Activated CD4-positive, alpha-beta memory T cell treated with anti-CD3 and anti-CD28 coated beads, Interleukin-2, amount 10 ng/mL, durations not matched to agents 7 days and 5 days (primary cell): Measurements from ENCODE around the gene MRPL51. TPM values are rescaled to one million over a fixed set of nuclear protein-coding genes. Genes with fewer than 3 reads are reported as not detected.

Experiments
- CTCF ChIA-PET: fragments of 350-600 bp; sonication (Branson Sonifier 250); formaldehyde crosslinking; loops from one replicate; lab custom pipeline; 2021; ENCODE audit warnings: antibody characterized with exemption, inconsistent platforms; lab: Charles Lee
- POLR2A ChIA-PET: fragments of 350-600 bp; sonication (Branson Sonifier 250); formaldehyde crosslinking; loops from one replicate; lab custom pipeline; 2021; ENCODE audit warnings: antibody characterized with exemption; lab: Charles Lee
- DNase-seq: peaks from one replicate; pipeline ENCODE4 v3.0.0-alpha.2; 2020
- H3K27ac Mint-ChIP-seq: one replicate; pipeline ENCODE4 v1.8.0; 2021; ENCODE audit warnings: mild to moderate bottlenecking, mixed read lengths
- H3K27me3 Mint-ChIP-seq: one replicate; pipeline ENCODE4 v1.8.0; 2021; ENCODE audit warnings: mixed read lengths
- H3K36me3 Mint-ChIP-seq: one replicate; pipeline ENCODE4 v1.8.0; 2021; ENCODE audit warnings: low read depth, mixed read lengths
- H3K4me1 Mint-ChIP-seq: one replicate; pipeline ENCODE4 v1.8.0; 2021; ENCODE audit warnings: mixed read lengths
- H3K4me3 Mint-ChIP-seq: one replicate; pipeline ENCODE4 v1.8.0; 2021; ENCODE audit warnings: mild to moderate bottlenecking, mixed read lengths
- H3K9me3 Mint-ChIP-seq: one replicate; pipeline ENCODE4 v1.8.0; 2021; ENCODE audit warnings: mixed read lengths
- total RNA-seq, 2 experiments: library from RNA; stranded (reverse); gene quantifications; one replicate each; pipeline ENCODE4 v1.2.3, GENCODE V29; 2021

The MRPL51 gene
- total RNA-seq, 2 experiments from 2014 or later = 204 to 208 TPM

DNA sequence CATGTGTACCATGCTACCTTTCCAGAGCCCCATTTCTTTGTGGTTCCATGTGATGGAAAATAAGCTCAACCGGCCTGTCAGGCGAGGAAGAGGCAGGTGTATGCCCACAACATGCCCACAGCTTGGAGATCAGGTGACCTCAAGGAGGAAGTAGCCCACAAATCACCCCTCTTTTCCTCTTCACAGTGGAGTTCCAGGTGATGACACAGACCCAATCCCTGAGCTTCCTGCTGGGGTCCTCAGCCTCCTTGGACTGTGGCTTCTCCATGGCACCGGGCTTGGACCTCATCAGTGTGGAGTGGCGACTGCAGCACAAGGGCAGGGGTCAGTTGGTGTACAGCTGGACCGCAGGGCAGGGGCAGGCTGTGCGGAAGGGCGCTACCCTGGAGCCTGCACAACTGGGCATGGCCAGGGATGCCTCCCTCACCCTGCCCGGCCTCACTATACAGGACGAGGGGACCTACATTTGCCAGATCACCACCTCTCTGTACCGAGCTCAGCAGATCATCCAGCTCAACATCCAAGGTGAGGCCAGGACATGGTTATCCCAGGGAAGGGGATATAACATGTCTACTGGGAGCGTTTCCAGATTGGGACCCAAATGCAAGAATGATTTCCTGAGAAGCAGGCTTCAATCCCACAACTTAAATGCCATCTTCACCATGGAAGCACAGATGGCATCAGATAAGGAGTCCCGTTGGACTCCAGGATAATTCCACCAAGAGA, 35.7 kb downstream of the MRPL51 start:
- POLR2A ChIA-PET = interaction anchor here (0.6 to 21.3 kb wide), 9 partner anchors 8 to 134 kb away, joined by 3 to 298 read pairs (median 4); partner anchors contain the start of genes GAPDH and VAMP1
- Mint-ChIP-seq H3K36me3 (peaks cover 86% of the 10 kb centered on the region), H3K4me3 (no peak overlapping the region)

DNA sequence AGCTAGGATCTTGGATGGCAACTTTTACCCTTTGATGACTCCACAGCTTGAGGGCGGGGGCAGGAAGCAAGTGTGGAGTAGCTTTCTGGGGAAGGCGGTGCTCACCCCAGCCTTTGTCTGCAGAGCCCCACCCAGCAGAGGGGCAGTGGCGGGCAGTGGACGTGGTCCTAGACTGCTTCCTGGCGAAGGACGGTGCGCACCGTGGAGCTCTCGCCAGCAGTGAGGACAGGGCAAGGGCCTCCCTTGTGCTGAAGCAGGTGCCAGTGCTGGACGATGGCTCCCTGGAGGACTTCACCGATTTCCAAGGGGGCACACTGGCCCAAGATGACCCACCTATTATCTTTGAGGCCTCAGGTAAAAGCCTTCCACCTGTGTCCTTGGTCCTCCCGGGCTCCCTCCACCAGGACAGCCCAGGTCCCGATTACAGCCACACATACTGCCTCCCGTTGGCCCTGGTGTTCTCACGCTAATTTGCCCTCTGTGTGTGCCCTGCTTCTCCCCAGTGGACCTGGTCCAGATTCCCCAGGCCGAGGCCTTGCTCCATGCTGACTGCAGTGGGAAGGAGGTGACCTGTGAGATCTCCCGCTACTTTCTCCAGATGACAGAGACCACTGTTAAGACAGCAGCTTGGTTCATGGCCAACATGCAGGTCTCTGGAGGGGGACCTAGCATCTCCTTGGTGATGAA, 40.0 kb downstream of the MRPL51 start:
- H3K27ac Mint-ChIP-seq = peak overlapping the region; percentile 97
- H3K4me1 Mint-ChIP-seq = peaks cover 64% of the 10 kb centered on the region
- ChIA-PET POLR2A (interaction anchor here (1.0 to 21.3 kb wide), 13 partner anchors 9 to 130 kb away, joined by 3 to 298 read pairs (median 20); partner anchors contain the start of genes MRPL51 and VAMP1), CTCF (interaction anchor here (1.2 to 4.2 kb wide), 4 partner anchors 8 to 117 kb away, joined by 3 to 36 read pairs (median 21); no protein-coding TSS in a partner anchor)
- H3K4me3 Mint-ChIP-seq = peak overlapping the region; percentile 99
- H3K27me3 Mint-ChIP-seq = no peaks in the 10 kb centered on the region
- DNase-seq = peak; percentile 56
- no peaks in the 10 kb centered on the region for H3K9me3 Mint-ChIP-seq
- peaks cover 75% of the 10 kb centered on the region for H3K36me3 Mint-ChIP-seq

More for the DNA sequence above, 35.7 kb downstream of the MRPL51 start:
- H3K4me1 Mint-ChIP-seq = peaks cover 77% of the 10 kb centered on the region
- H3K9me3 Mint-ChIP-seq = no peaks in the 10 kb centered on the region
- H3K27ac Mint-ChIP-seq = no peak overlapping the region
- no peaks in the 10 kb centered on the region for H3K27me3 Mint-ChIP-seq
- CTCF ChIA-PET = interaction anchor here (1.1 kb wide), 1 partner anchor 34 kb away, joined by 3 read pairs; no protein-coding TSS in a partner anchor
- DNase-seq = no peak

DNA sequence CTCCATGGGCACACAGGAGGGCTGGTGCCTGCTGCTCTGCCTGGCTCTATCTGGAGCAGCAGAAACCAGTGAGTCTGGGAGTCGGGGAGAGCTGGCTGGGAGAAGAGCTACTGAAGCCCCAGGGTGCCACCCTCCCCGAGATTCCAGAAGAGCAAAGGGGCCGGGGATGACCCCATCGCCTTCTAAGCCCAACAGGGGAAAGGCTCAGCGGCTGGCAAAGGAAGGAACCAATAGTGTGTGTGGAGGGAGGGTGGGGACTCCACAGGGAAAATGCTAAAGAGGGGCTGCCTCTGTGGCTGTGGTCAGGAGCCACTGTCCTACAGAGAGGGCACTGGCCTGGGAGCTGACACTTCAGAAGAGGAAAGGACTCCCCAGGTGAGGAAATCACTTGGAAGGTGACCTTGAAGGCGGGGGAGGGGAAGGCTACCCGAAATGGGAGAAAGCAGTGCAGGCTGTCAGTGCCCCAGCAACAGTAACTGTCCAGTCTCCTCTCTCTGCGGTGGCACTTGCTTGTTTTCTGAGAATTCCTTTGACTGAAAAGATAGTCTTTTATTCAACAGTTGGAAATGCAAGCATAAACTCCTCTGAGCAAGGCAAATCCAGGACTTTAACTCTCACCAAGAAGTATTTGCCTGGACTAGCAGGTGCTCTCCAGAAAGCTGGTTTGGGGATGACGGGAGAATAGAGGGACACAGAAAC, 40.7 kb downstream of the MRPL51 start:
- no peak for DNase-seq
- Mint-ChIP-seq H3K9me3 (no peaks in the 10 kb centered on the region), H3K27me3 (no peaks in the 10 kb centered on the region), H3K4me1 (peaks cover 70% of the 10 kb centered on the region), H3K27ac (peak overlapping the region; percentile 97), H3K4me3 (peak overlapping the region; percentile 99), H3K36me3 (peaks cover 75% of the 10 kb centered on the region)
- ChIA-PET CTCF (interaction anchor here (0.9 to 4.2 kb wide), 9 partner anchors 9 to 116 kb away, joined by 3 to 36 read pairs (median 9); partner anchors contain the start of gene VAMP1), POLR2A (interaction anchor here (0.8 to 21.3 kb wide), 20 partner anchors 8 to 491 kb away, joined by 3 to 298 read pairs (median 8); partner anchors contain the start of genes C12orf57, COPS7A, GAPDH and MRPL51)

GRCh38 chr12:6451348-6452244, 41.5 kb downstream of the MRPL51 start, which contains the start of gene TAPBPL:
Gene TAPBPL, plus strand, starts transcription at chr12:6452042. Its CDS starts 207 bp downstream, at chr12:6452249.
- POLR2A ChIA-PET = interaction anchor here (0.8 to 21.3 kb wide), 22 partner anchors 8 to 492 kb away, joined by 3 to 298 read pairs (median 8); partner anchors contain the start of genes C12orf57, COPS7A, GAPDH and MRPL51
- CTCF ChIA-PET = interaction anchor here (0.6 to 4.2 kb wide), 15 partner anchors 10 to 132 kb away, joined by 3 to 36 read pairs (median 4); partner anchors contain the start of gene VAMP1

GRCh38 chr12:6450869-6451347, 42.2 kb downstream of the MRPL51 start:
- ChIA-PET CTCF (interaction anchor here (0.8 to 4.2 kb wide), 12 partner anchors 11 to 131 kb away, joined by 3 to 36 read pairs (median 6); partner anchors contain the start of gene VAMP1), POLR2A (interaction anchor here (0.9 to 21.3 kb wide), 16 partner anchors 8 to 493 kb away, joined by 3 to 298 read pairs (median 10); partner anchors contain the start of genes C12orf57, COPS7A, GAPDH and MRPL51)
- Mint-ChIP-seq H3K27ac (peak overlapping the region; percentile 97), H3K4me1 (peaks cover 76% of the 10 kb centered on the region), H3K36me3 (peaks cover 76% of the 10 kb centered on the region), H3K27me3 (no peaks in the 10 kb centered on the region), H3K4me3 (peak overlapping the region; percentile 99), H3K9me3 (no peaks in the 10 kb centered on the region)
- no peak for DNase-seq

More at GRCh38 chr12:6451348-6452244, 41.5 kb downstream of the MRPL51 start, which contains the start of gene TAPBPL:
- Mint-ChIP-seq H3K27me3 (no peaks in the 10 kb centered on the region), H3K4me3 (peak within 1 kb of the TSS; percentile 99), H3K9me3 (no peaks in the 10 kb centered on the region), H3K4me1 (peaks cover 71% of the 10 kb centered on the region), H3K36me3 (peaks cover 77% of the 10 kb centered on the region), H3K27ac (peak within 1 kb of the TSS; percentile 97)
- peak; percentile 83 for DNase-seq

DNA sequence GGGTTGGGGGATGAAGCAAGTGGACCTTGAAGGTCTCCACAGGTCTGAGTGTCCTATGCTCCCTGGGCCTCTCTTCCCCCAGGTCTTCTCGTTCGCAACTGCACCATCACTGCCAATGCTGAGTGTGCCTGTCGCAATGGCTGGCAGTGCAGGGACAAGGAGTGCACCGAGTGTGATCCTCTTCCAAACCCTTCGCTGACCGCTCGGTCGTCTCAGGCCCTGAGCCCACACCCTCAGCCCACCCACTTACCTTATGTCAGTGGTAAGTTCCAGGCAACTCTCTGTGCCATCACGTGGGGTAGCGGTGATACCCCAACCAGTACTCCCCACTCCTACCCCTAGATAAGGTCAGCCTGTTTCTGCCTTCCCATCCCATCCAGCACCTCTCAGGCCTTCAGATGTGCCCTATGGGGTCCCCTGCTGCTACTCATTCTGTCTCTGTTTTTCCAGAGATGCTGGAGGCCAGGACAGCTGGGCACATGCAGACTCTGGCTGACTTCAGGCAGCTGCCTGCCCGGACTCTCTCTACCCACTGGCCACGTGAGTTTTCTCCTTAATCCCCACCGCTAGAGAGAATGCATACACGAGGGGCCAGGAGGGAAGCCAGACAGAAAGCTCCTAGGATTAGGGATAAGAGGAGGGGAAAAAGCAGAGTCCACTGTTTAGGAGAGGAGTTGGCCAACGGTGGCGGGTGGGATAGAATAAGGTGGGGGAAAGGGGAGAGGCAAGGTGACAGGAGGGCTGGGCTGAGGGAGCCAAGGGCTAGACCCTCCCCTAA, 42.8 kb downstream of the MRPL51 start:
- Mint-ChIP-seq H3K4me3 (peak overlapping the region; percentile 99), H3K4me1 (peaks cover 79% of the 10 kb centered on the region), H3K9me3 (no peaks in the 10 kb centered on the region), H3K36me3 (peaks cover 77% of the 10 kb centered on the region), H3K27ac (peak overlapping the region; percentile 97), H3K27me3 (no peaks in the 10 kb centered on the region)
- ChIA-PET CTCF (interaction anchor here (0.8 to 4.2 kb wide), 9 partner anchors 11 to 127 kb away, joined by 3 to 36 read pairs (median 9); partner anchors contain the start of gene VAMP1), POLR2A (interaction anchor here (1.4 to 21.3 kb wide), 10 partner anchors 7 to 493 kb away, joined by 4 to 298 read pairs (median 20); partner anchors contain the start of genes C12orf57, COPS7A, MRPL51 and RNU7-1)
- no peak for DNase-seq

- no peak for DNase-seq
- Mint-ChIP-seq H3K27ac (peak within 1 kb of the TSS; percentile 85), H3K9me3 (no peaks in the 10 kb centered on the region), H3K27me3 (no peaks in the 10 kb centered on the region), H3K36me3 (peaks cover 33% of the 10 kb centered on the region), H3K4me3 (peak within 1 kb of the TSS; percentile 73), H3K4me1 (peaks cover 56% of the 10 kb centered on the region)
- CTCF ChIA-PET = interaction anchor here (0.7 to 2.2 kb wide), 4 partner anchors 10 to 93 kb away, joined by 3 to 7 read pairs (median 4); no protein-coding TSS in a partner anchor
- POLR2A ChIA-PET = interaction anchor here (0.6 to 21.3 kb wide), 12 partner anchors 7 to 108 kb away, joined by 3 to 298 read pairs (median 6); partner anchors contain the start of genes GAPDH, MRPL51, TAPBPL and VAMP1
Measured at GRCh38 chr12:6444704-6445688, 48.1 kb downstream of the MRPL51 start, which contains the start of gene CD27. Gene CD27, plus strand, starts transcription at chr12:6444955. Its CDS starts 141 bp downstream, at chr12:6445096.

DNA sequence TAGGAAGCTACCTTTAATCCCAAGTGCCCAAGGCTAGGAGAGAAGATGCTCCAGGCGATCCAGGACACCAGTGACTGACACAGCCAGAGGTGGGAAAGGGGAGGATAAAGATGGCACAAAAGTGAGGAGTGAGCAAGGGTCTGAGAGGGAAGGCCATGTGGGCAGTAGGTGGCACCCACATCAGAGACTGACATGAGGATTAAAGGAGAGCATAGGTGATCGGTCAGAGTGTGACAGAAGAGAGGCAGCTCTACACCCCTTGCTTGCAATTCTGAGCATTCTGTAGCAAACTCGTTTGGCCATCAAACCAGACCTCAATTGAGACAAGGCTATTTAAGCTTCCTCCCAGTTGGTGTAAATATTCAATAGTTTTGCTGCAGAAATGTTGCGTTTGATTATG, 49.0 kb downstream of the MRPL51 start:
- peaks cover 53% of the 10 kb centered on the region for H3K4me1 Mint-ChIP-seq
- H3K36me3 Mint-ChIP-seq = peaks cover 31% of the 10 kb centered on the region
- no peak for DNase-seq
- H3K4me3 Mint-ChIP-seq = peak overlapping the region; percentile 21
- ChIA-PET CTCF (interaction anchor here (0.7 to 2.8 kb wide), 5 partner anchors 17 to 21 kb away, joined by 3 to 19 read pairs (median 3); no protein-coding TSS in a partner anchor), POLR2A (interaction anchor here (0.7 to 21.3 kb wide), 12 partner anchors 8 to 280 kb away, joined by 3 to 298 read pairs (median 6); partner anchors contain the start of genes COPS7A, GAPDH, TAPBPL and VAMP1)
- H3K9me3 Mint-ChIP-seq = no peaks in the 10 kb centered on the region
- H3K27me3 Mint-ChIP-seq = no peaks in the 10 kb centered on the region
- H3K27ac Mint-ChIP-seq = peak overlapping the region; percentile 71

DNA sequence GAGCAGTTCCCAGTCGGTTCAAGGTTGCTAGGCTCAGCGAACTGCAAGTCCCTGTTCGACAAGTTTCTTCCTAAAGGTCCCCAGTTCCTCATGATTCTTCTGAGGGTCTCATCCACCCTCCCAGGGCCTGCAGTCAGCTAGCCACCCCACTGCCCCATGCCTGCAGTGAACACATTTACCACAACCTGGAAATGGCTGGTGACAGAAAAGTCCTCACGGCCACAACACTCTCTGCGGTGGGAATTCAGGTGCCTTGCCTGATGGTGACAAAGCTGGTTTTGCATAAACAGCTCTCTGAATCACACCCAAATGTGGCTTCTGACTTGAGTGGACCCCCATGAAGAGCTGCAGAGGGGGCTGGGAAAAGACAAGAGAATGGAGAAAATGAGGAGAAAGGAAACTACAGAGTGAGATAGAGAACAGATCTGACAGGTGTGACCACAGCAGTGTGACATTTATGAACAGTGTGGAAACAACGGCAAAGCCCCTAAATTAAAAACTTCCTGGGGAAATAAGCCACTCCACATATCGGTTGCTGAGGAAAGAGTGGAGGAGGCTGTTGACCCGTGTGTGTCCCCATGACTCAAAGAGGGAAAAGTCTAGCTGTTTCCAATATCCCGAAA, 49.6 kb downstream of the MRPL51 start:
- peaks cover 54% of the 10 kb centered on the region for H3K4me1 Mint-ChIP-seq
- ChIA-PET CTCF (interaction anchor here (0.9 to 2.8 kb wide), 5 partner anchors 17 to 27 kb away, joined by 3 to 19 read pairs (median 5); partner anchors contain the start of gene VAMP1), POLR2A (interaction anchor here (0.6 to 21.3 kb wide), 13 partner anchors 8 to 424 kb away, joined by 3 to 298 read pairs (median 5); partner anchors contain the start of genes COPS7A, GAPDH, TAPBPL and TPI1)
- peak overlapping the region; percentile 38 for H3K4me3 Mint-ChIP-seq
- peak overlapping the region; percentile 71 for H3K27ac Mint-ChIP-seq
- H3K36me3 Mint-ChIP-seq = peaks cover 31% of the 10 kb centered on the region
- H3K9me3 Mint-ChIP-seq = no peaks in the 10 kb centered on the region
- no peak for DNase-seq
- no peaks in the 10 kb centered on the region for H3K27me3 Mint-ChIP-seq
